Osteoblast (primary cell): ENCODE results near the gene LHX4. TPM values are rescaled to one million over a fixed set of nuclear protein-coding genes. Genes with fewer than 3 reads are reported as not detected.

Experiments
- DNase-seq: peaks from one replicate; pipeline ENCODE4 v3.0.0; 2011; ENCODE audit warnings: low spot score, mixed read lengths; ENCODE audit not compliant: insufficient read length; ENCODE audit errors: missing footprints
- H2AFZ ChIP-seq: 2 replicates; pipeline ENCODE4 v1.6.0; 2011; ENCODE audit warnings: mild to moderate bottlenecking, low read length
- H3K27ac ChIP-seq: 2 replicates; pipeline ENCODE4 v1.5.1; 2011; ENCODE audit warnings: mild to moderate bottlenecking, low read depth, low read length, moderate library complexity
- H3K27me3 ChIP-seq: 2 replicates; pipeline ENCODE4 v1.6.0; 2012; ENCODE audit warnings: mild to moderate bottlenecking, control low read depth, inconsistent platforms, low read length, moderate library complexity; ENCODE audit not compliant: insufficient read depth
- H3K36me3 ChIP-seq: 2 replicates; pipeline ENCODE4 v1.5.1; 2011; ENCODE audit warnings: mild to moderate bottlenecking, low read length, control low read depth, moderate library complexity; ENCODE audit not compliant: insufficient read depth
- H3K4me1 ChIP-seq: 2 replicates; pipeline ENCODE4 v1.5.1; 2011; ENCODE audit warnings: mild to moderate bottlenecking, low read length, control low read depth, moderate library complexity; ENCODE audit not compliant: insufficient read depth
- H3K4me2 ChIP-seq: 2 replicates; pipeline ENCODE4 v1.6.0; 2011; ENCODE audit warnings: mild to moderate bottlenecking, low read length; ENCODE audit not compliant: insufficient read depth
- H3K4me3 ChIP-seq: fragments of 200-600 bp; sonication (generic); 3 replicates; pipeline ENCODE4 v1.5.1; 2012; ENCODE audit warnings: mild to moderate bottlenecking, low read length, inconsistent platforms; ENCODE audit not compliant: insufficient read depth
- H3K79me2 ChIP-seq: 2 replicates; pipeline ENCODE4 v1.6.0; 2012; ENCODE audit warnings: mild to moderate bottlenecking, low read length, control low read depth, inconsistent platforms; ENCODE audit not compliant: insufficient read depth
- H3K9me3 ChIP-seq: 2 replicates; pipeline ENCODE4 v1.5.1; 2011; ENCODE audit warnings: low read depth, low read length, control low read depth
- H4K20me1 ChIP-seq: 2 replicates; pipeline ENCODE4 v1.6.0; 2012; ENCODE audit warnings: mild to moderate bottlenecking, low read length, control low read depth; ENCODE audit not compliant: insufficient read depth
- CTCF ChIP-seq: IDR thresholded peaks from 2 replicates; pipeline ENCODE4 v1.5.1; 2011; ENCODE audit warnings: mild to moderate bottlenecking, low read depth, low read length, moderate library complexity; ENCODE audit errors: extremely low read depth
- total RNA-seq: library from RNA; depleted of rRNA; stranded (reverse); fragments of >200 nt; gene quantifications from 2 replicates; pipeline ENCODE4 v1.2.3, GENCODE V29; 2012

The LHX4 gene
- total RNA-seq, 1 donor, result not detected

GRCh38 chr1:180310095-180310494, 80.0 kb downstream of the LHX4 start:
- Histone ChIP-seq H3K4me1 (peaks cover 23% of the 10 kb centered on the region), H2AFZ (no peak overlapping the region), H3K27ac (peak overlapping the region; percentile 84), H3K36me3 (no peaks in the 10 kb centered on the region), H3K4me2 (no peak overlapping the region), H4K20me1 (peaks cover 3% of the 10 kb centered on the region), H3K9me3 (no peaks in the 10 kb centered on the region), H3K79me2 (no peaks in the 10 kb centered on the region), H3K27me3 (no peaks in the 10 kb centered on the region), H3K4me3 (no peak overlapping the region)
- no peak for DNase-seq
- TF ChIP-seq CTCF, result no peak

GRCh38 chr1:180311011-180311730, 81.1 kb downstream of the LHX4 start:
- no peaks in the 10 kb centered on the region for H3K9me3 ChIP-seq
- no peak overlapping the region for H3K4me3 ChIP-seq
- H3K27me3 ChIP-seq, result no peaks in the 10 kb centered on the region
- peaks cover 3% of the 10 kb centered on the region for H4K20me1 ChIP-seq
- no peak overlapping the region for H2AFZ ChIP-seq
- peak; percentile 27 for DNase-seq
- no peak overlapping the region for H3K4me2 ChIP-seq
- H3K79me2 ChIP-seq, result no peaks in the 10 kb centered on the region
- H3K4me1 ChIP-seq, result peaks cover 23% of the 10 kb centered on the region
- H3K27ac ChIP-seq, result peak overlapping the region; percentile 3
- no peaks in the 10 kb centered on the region for H3K36me3 ChIP-seq
- no peak for TF ChIP-seq CTCF

- Histone ChIP-seq H3K79me2 (no peaks in the 10 kb centered on the region), H3K4me3 (no peak overlapping the region), H3K4me1 (peaks cover 23% of the 10 kb centered on the region), H3K9me3 (no peaks in the 10 kb centered on the region), H4K20me1 (peaks cover 3% of the 10 kb centered on the region), H3K4me2 (no peak overlapping the region), H3K27me3 (no peaks in the 10 kb centered on the region), H3K27ac (peak overlapping the region; percentile 34), H3K36me3 (no peaks in the 10 kb centered on the region), H2AFZ (no peak overlapping the region)
- DNase-seq, result no peak
- TF ChIP-seq CTCF, result no peak
Measured at GRCh38 chr1:180312926-180313325, 82.9 kb downstream of the LHX4 start.

GRCh38 chr1:180327089-180327488, 97.0 kb downstream of the LHX4 start:
- no peaks in the 10 kb centered on the region for H3K36me3 ChIP-seq
- H3K4me3 ChIP-seq, result no peak overlapping the region
- H2AFZ ChIP-seq, result no peak overlapping the region
- peaks cover 8% of the 10 kb centered on the region for H4K20me1 ChIP-seq
- H3K27me3 ChIP-seq, result no peaks in the 10 kb centered on the region
- no peak overlapping the region for H3K27ac ChIP-seq
- H3K79me2 ChIP-seq, result peaks cover 8% of the 10 kb centered on the region
- TF ChIP-seq CTCF, result no peak
- H3K9me3 ChIP-seq, result no peaks in the 10 kb centered on the region
- no peak for DNase-seq
- no peak overlapping the region for H3K4me2 ChIP-seq
- H3K4me1 ChIP-seq, result no peaks in the 10 kb centered on the region

Other genes with a start within 250 kb of the LHX4 start
- 270 and 373 TPM in 2 replicates for gene QSOX1, start 75.4 kb upstream of the LHX4 start, total RNA-seq